A549 (cell line): ENCODE results near the gene UPK3A.

ENCODE experiments used
- BHLHE40 ChIP-seq: IDR thresholded peaks from 2 replicates; pipeline ENCODE4 v1.6.1; 2012; ENCODE audit warnings: low read depth, low read length, inconsistent platforms
- CTCF ChIP-seq: fragments of >200 bp; sonication (Bioruptor Twin); formaldehyde crosslinking; IDR thresholded peaks from 3 replicates; pipeline ENCODE4 v1.5.1; 2016
- EP300 ChIP-seq, 2 experiments: fragments of >200 bp; sonication (Bioruptor Twin); formaldehyde crosslinking; IDR thresholded peaks; 2 replicates in 1 of 2; 3 replicates in 1 of 2; pipeline ENCODE4 v1.6.1; 2016 to 2017
- MAX ChIP-seq: IDR thresholded peaks from 2 replicates; pipeline ENCODE4 v1.6.1; 2012
- MYC ChIP-seq: IDR thresholded peaks from 2 replicates; pipeline ENCODE4 v1.6.1; 2012; ENCODE audit warnings: mild to moderate bottlenecking, inconsistent platforms, low read length, improper control_type of control experiment, borderline replicate concordance
- USF2 ChIP-seq: fragments of 450-650 bp; IDR thresholded peaks from 2 replicates; pipeline ENCODE4 v1.6.1; 2014; ENCODE audit warnings: antibody characterized with exemption
- ZFP36 ChIP-seq: fragments of 450-650 bp; IDR thresholded peaks from 2 replicates; pipeline ENCODE4 v1.6.1; 2014; ENCODE audit warnings: borderline replicate concordance; ENCODE audit not compliant: partially characterized antibody

GRCh38 chr22:45317551-45318167 is 32.9 kb downstream of the UPK3A start:
- no peak for TF ChIP-seq MYC
- no peak for TF ChIP-seq CTCF
- TF ChIP-seq EP300 (IDR thresholded peaks at IDR 0.05), result no peak
- TF ChIP-seq ZFP36, result no peak
- no peak for TF ChIP-seq BHLHE40
- no peak for TF ChIP-seq USF2
- TF ChIP-seq MAX, result no peak
